Peyer's patch (tissue), 4 donors: ENCODE results near the gene APOL2.

Experiments
- CTCF ChIP-seq, 6 experiments: fragments of 450-650 bp in 4 of 6; fragments of 200-600 bp in 2 of 6; sonication (generic) in 1 of 6; IDR thresholded peaks; one replicate each; pipeline ENCODE4 v1.5.1; 2017 to 2019; ENCODE audit warnings: antibody characterized with exemption in 6 of 6, mild to moderate bottlenecking in 3 of 6, moderate library complexity in 1 of 6
- POLR2A ChIP-seq, 2 donors: fragments of 450-650 bp; IDR thresholded peaks; one replicate each; pipeline ENCODE4 v1.5.1; 2017; ENCODE audit warnings: antibody characterized with exemption in 2 of 2, mild to moderate bottlenecking in 2 of 2, moderate library complexity in 2 of 2

DNA sequence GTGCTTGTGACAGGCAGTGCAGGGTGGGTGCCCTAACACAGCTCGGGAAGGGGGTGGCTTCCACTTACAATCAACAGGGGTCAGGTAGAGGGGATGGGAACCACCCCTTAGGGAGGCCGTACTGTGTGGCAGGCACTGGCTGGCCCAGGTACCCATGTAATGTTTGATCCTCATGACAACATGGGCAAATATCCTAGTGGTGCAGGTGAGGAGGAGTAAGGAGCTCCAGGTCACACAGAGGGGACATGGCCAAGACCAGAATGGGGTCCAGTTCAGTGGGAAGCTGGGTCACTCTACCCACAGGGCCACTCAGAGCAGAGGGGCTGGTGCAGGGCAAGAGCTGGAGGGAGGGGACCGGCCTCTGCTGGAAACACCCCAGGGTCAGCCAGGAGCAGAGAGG is 40.8 kb downstream of the APOL2 start:
- TF ChIP-seq CTCF (IDR thresholded peaks at IDR 0.05) (no peak), POLR2A (IDR thresholded peaks at IDR 0.05) (no peak)
